ENCODE measurements around the gene SETD2.

SETD2 gene

DNA sequence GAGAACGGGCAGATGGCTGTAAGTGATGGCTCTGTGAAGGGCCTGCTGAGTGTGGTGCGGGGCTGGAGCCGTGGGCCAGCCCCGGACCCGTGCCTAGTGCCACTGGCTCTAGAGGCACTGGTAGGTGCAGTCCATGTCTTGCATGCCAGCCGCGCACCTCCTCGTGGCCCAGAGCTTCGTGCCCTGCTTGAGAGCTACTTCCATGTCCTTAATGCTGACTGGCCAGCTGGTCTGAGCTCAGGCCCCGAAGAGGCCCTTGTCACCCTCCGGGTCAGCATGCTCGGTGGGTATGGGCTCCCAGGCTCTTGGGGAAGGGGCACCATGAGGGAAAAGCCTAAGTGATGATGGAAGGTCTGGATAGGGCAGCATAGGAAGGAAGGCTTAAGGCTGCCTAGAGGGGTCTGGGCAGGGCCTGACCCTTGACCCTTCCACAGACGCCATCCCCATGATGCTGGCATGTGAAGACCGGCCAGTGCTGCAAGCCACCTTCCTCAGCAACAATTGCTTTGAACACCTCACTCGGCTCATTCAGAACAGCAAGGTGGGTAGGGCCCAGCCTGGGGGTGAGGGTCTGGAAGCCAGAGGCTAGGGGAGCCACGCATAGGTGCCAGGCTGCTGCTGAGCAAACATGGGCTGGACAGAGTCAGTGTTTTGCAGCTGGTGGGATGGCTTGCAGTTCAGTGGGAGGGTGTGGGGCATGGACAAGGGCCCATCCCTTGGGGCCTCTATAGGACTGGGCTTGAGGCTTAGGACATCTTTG lies 172.3 kb downstream of the SETD2 start:
- TF ChIP-seq YY1 (IDR thresholded peaks at IDR 0.05; ENCODE audit: low read depth) (no peak), FOXM1 (IDR thresholded peaks at IDR 0.05; ENCODE audit: borderline replicate concordance, low read depth) (no peak), CREB1 (IDR thresholded peaks at IDR 0.05; ENCODE audit: low read depth) (no peak), CEBPB (IDR thresholded peaks at IDR 0.05) (no peak), EP300 (IDR thresholded peaks at IDR 0.05; ENCODE audit: borderline replicate concordance) (no peak), ZBTB7A (IDR thresholded peaks at IDR 0.05; ENCODE audit: low read depth) (no peak), TAF1 (IDR thresholded peaks at IDR 0.05; ENCODE audit: low read depth) (no peak), EGR1 (IDR thresholded peaks at IDR 0.05) (no peak), TCF12 (IDR thresholded peaks at IDR 0.05; ENCODE audit: low read depth) (no peak), TEAD4 (IDR thresholded peaks at IDR 0.05) (no peak), NFIC (IDR thresholded peaks at IDR 0.05) (no peak), RAD21 (IDR thresholded peaks at IDR 0.05; ENCODE audit: low read depth) (no peak)
- TF ChIP-seq, protein P1, sequence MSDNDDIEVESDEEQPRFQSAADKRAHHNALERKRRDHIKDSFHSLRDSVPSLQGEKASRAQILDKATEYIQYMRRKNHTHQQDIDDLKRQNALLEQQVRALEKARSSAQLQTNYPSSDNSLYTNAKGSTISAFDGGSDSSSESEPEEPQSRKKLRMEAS (IDR thresholded peaks at IDR 0.05): no peak
- TF ChIP-seq, protein P2, sequence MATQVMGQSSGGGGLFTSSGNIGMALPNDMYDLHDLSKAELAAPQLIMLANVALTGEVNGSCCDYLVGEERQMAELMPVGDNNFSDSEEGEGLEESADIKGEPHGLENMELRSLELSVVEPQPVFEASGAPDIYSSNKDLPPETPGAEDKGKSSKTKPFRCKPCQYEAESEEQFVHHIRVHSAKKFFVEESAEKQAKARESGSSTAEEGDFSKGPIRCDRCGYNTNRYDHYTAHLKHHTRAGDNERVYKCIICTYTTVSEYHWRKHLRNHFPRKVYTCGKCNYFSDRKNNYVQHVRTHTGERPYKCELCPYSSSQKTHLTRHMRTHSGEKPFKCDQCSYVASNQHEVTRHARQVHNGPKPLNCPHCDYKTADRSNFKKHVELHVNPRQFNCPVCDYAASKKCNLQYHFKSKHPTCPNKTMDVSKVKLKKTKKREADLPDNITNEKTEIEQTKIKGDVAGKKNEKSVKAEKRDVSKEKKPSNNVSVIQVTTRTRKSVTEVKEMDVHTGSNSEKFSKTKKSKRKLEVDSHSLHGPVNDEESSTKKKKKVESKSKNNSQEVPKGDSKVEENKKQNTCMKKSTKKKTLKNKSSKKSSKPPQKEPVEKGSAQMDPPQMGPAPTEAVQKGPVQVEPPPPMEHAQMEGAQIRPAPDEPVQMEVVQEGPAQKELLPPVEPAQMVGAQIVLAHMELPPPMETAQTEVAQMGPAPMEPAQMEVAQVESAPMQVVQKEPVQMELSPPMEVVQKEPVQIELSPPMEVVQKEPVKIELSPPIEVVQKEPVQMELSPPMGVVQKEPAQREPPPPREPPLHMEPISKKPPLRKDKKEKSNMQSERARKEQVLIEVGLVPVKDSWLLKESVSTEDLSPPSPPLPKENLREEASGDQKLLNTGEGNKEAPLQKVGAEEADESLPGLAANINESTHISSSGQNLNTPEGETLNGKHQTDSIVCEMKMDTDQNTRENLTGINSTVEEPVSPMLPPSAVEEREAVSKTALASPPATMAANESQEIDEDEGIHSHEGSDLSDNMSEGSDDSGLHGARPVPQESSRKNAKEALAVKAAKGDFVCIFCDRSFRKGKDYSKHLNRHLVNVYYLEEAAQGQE (IDR thresholded peaks at IDR 0.05; ENCODE audit: low read depth): no peak
- TF ChIP-seq, protein P3, sequence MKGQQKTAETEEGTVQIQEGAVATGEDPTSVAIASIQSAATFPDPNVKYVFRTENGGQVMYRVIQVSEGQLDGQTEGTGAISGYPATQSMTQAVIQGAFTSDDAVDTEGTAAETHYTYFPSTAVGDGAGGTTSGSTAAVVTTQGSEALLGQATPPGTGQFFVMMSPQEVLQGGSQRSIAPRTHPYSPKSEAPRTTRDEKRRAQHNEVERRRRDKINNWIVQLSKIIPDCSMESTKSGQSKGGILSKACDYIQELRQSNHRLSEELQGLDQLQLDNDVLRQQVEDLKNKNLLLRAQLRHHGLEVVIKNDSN (IDR thresholded peaks at IDR 0.05): no peak

DNA sequence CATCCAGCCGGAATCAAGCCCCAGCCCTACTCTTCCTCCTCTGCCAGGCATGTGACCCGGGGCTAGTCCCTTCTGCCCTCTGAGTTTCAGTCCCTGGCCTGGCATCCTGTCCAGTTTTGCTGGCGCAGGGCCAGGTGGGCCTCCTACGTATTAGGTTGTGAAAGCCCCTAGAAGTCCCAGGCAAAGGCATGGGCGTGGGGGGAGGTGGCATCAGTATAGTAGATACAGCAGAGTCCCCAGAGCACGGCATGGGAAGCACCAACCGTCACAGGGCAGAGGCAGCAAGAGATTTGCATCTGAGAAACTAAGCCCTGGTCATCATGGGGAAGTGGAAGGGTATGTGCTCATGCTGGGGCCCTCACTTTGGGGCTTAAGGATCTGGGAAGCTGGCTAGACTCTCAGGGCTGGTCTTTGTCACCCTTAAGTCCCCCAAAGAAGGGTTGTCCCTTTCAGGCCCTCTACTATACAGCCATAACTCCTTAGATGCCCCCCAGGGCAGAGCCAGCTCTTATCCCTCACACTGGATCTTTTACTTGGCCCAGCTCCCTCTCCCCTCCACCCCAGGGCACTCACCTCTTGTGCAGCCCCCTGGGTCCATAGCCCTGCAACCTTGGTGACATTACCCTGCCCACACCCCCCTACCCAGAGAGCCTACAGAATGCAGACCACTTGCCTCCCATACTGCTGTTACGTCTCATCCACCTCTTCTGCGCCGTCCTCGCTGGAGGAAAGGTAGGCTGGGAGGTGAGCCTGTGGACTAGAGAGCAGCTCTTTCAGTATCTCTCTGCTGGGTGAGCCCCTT lies 173.1 kb downstream of the SETD2 start:
- no peak for TF ChIP-seq NFIC (IDR thresholded peaks at IDR 0.05)

DNA sequence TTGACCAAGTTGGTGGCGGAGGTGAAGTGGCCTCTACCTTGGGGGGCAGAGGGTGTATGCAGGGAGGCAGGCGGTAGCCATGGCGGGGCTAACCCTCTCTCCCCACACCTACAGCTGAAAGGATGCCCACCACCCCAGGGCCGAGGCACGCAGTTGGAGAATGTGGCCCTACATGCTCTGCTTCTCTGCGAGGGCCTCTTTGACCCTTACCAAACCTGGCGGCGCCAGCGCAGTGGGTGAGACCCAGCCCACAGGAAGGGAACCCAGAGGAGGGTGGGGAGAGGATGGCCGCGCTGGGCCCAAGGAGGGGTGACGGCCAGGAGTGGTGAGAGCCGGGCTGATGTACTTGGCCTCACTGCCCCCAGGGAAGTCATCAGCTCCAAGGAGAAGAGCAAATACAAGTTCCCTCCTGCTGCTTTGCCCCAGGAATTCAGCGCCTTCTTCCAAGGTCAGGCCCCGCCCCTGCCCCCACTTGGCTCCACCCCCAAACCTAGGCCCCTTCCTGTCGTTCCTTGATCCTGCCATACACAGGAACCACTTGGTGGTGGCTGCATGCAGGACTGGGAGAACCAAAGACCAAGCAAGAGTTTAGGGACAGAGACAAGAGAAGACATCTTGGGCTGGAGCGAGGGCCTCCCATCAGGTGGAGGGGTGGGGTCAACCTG lies 174.6 kb downstream of the SETD2 start:
- TF ChIP-seq TEAD4 (IDR thresholded peaks at IDR 0.05) (no peak), TCF12 (IDR thresholded peaks at IDR 0.05; ENCODE audit: low read depth) (no peak), TAF1 (IDR thresholded peaks at IDR 0.05; ENCODE audit: low read depth) (no peak), EGR1 (IDR thresholded peaks at IDR 0.05) (no peak), ZBTB7A (IDR thresholded peaks at IDR 0.05; ENCODE audit: low read depth) (no peak), EP300 (IDR thresholded peaks at IDR 0.05; ENCODE audit: borderline replicate concordance) (no peak), RAD21 (IDR thresholded peaks at IDR 0.05; ENCODE audit: low read depth) (no peak), CREB1 (IDR thresholded peaks at IDR 0.05; ENCODE audit: low read depth) (no peak), NFIC (IDR thresholded peaks at IDR 0.05) (no peak), FOXM1 (IDR thresholded peaks at IDR 0.05; ENCODE audit: borderline replicate concordance, low read depth) (no peak)
- TF ChIP-seq, protein P3 (IDR thresholded peaks at IDR 0.05): no peak
- TF ChIP-seq, protein P1 (IDR thresholded peaks at IDR 0.05): no peak
- TF ChIP-seq, protein P2 (IDR thresholded peaks at IDR 0.05; ENCODE audit: low read depth): no peak

DNA sequence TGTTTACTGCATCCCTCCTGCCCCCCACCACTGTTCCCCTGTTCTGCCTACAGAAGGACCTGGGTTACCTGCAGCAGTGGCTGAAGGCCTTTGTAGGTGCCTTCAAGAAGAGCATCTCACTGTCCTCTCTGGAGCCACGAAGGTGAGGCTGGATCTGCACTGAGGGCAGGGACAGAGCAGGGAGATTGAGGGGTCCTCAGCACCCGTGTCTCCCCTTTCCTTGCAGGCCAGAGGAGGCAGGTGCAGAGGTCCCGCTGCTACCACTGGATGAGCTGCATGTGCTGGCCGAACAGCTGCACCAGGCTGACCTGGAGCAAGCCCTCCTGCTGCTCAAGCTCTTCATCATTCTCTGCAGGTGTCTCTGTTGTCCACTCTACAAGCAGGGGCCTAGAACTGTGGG lies 175.3 kb downstream of the SETD2 start:
- TF ChIP-seq FOXM1 (IDR thresholded peaks at IDR 0.05; ENCODE audit: borderline replicate concordance, low read depth): no peak
- TF ChIP-seq TCF12 (IDR thresholded peaks at IDR 0.05; ENCODE audit: low read depth): no peak
- no peak for TF ChIP-seq CEBPB (IDR thresholded peaks at IDR 0.05)
- TF ChIP-seq, protein P3 (IDR thresholded peaks at IDR 0.05): no peak
- no peak for TF ChIP-seq RAD21 (IDR thresholded peaks at IDR 0.05; ENCODE audit: low read depth)
- TF ChIP-seq NFIC (IDR thresholded peaks at IDR 0.05): no peak
- TF ChIP-seq, protein P2 (IDR thresholded peaks at IDR 0.05; ENCODE audit: low read depth): no peak
- no peak for TF ChIP-seq YY1 (IDR thresholded peaks at IDR 0.05; ENCODE audit: low read depth)
